Measurements from ENCODE around the gene IREB2. TPM values are rescaled to one million over a fixed set of nuclear protein-coding genes. Genes with fewer than 3 reads are reported as not detected.
"Not testable (repeated sequence)": the region's sequence is repeated elsewhere in the genome, so short reads cannot be mapped to it uniquely, and the experiment has no call there.

Gene IREB2
- total RNA-seq, 2 donors from 2014 or later = 16.5 to 35.6 TPM

DNA sequence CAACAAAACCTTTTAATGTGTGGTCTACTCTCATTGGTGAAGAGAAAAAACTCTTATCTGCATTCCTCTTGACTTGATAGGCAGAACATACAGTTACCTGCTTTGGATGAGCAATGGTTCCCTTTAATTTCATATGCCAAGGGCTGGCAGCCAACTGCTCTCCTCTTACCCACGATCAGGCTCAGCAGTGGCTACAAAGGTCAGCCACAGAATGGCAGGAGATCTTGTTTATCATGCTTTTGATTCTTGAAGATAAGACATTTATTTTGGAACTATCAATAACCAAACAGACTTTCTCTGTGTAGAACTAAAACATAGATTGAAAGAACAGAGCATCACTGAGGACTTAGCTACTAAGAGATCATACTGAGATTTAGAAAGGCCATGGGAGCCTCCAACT lies 6.1 kb upstream of the IREB2 start:
- peaks cover under 1 to 2% of the 10 kb centered on the region in 2 donors for H3K4me1 ChIP-seq (ENCODE audit: control insufficient read depth in 1 of 2, low read depth in 2 of 2)
- no peak overlapping the region for H3K27ac ChIP-seq
- DNase-seq (ENCODE audit: low spot score) = no peak
- H3K27me3 ChIP-seq (replicated peaks; ENCODE audit: insufficient read depth) = no peaks in the 10 kb centered on the region
- H3K9me3 ChIP-seq = no peaks in the 10 kb centered on the region
- H3K4me3 ChIP-seq = no peak overlapping the region
- no peak for ATAC-seq (ENCODE audit: insufficient number of reproducible peaks, low FRiP score, low read depth)
- no peaks in the 10 kb centered on the region for H3K36me3 ChIP-seq
- TF ChIP-seq CTCF (IDR thresholded peaks at IDR 0.05) = no peak

DNA sequence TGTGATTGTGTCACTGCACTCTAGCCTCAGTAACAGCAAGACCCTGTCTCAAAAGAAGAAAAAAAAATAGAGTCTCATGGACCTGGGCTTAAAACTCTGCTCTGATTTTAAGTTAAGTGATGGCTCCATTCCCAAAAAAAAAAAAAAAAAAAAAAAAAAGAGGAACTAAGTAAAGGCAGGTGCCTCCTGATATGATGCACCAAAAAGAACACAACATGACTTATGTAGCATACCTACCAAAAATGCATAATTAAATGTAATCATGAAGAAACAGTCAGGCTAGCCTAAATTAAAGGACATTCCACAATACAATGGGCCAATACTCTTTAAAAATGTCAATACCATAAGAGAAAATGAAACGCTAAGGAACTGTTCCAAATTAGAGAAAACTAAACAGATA lies 5.4 kb upstream of the IREB2 start:
- no peak for TF ChIP-seq CTCF (IDR thresholded peaks at IDR 0.05)

DNA sequence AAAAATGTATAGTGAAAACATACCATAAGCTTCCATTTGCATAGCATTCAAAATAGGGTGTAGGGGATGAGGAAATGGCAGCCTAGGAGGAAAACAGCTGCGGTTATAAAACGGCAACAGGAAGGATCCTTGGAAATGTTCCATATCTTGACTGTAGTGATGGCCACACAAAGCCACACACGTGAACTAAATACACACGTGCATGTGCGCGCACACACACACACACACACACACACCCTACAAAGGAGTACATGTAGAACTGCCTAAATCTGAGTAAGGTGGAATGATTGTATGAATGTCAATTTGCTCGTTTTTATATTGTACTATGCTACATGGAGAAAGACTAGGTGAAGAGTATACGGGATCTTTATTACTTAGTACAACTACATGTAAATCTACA lies 3.9 kb upstream of the IREB2 start:
- Histone ChIP-seq H3K27ac (no peak overlapping the region), H3K9me3 (no peaks in the 10 kb centered on the region), H3K4me3 (no peak overlapping the region), H3K4me1 (ENCODE audit: control insufficient read depth in 1 of 2, low read depth in 2 of 2) (peaks cover 7 to 11% of the 10 kb centered on the region in 2 donors), H3K27me3 (replicated peaks; ENCODE audit: insufficient read depth) (no peaks in the 10 kb centered on the region), H3K36me3 (no peaks in the 10 kb centered on the region)
- no peak for DNase-seq (ENCODE audit: low spot score)
- no peak for TF ChIP-seq CTCF (IDR thresholded peaks at IDR 0.05)
- ATAC-seq (ENCODE audit: insufficient number of reproducible peaks, low FRiP score, low read depth) = no peak

More for the DNA sequence above, 5.4 kb upstream of the IREB2 start:
- Histone ChIP-seq H3K36me3 (no peaks in the 10 kb centered on the region), H3K4me1 (ENCODE audit: control insufficient read depth in 1 of 2, low read depth in 2 of 2) (peaks cover 4 to 7% of the 10 kb centered on the region in 2 donors), H3K9me3 (no peaks in the 10 kb centered on the region), H3K27ac (no peak overlapping the region), H3K27me3 (replicated peaks; ENCODE audit: insufficient read depth) (no peaks in the 10 kb centered on the region), H3K4me3 (no peak overlapping the region)
- ATAC-seq (ENCODE audit: insufficient number of reproducible peaks, low FRiP score, low read depth) (no peak), DNase-seq (ENCODE audit: low spot score) (no peak)

DNA sequence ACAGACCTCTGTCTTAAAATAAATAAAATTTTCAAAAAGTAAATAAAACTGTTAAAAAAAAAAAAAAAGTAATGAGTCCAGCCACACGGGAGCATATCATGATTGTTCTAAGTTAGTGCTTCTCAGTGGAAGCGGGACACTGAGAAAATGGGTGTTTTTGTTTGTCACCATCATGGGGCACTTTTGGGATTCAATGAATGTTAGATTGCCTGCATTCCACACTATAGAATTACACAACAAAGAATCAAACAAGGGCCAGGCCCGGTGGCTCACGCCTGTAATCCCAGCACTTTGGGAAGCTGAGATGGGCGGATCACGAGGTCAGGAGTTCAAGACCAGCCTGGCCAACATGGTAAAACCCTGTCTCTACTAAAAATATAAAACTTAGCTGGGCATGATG lies 3.3 kb upstream of the IREB2 start:
- not testable (repeated sequence) for H3K4me3 ChIP-seq; DNase-seq (ENCODE audit: low spot score); H3K27me3 ChIP-seq (replicated peaks; ENCODE audit: insufficient read depth); H3K9me3 ChIP-seq; H3K27ac ChIP-seq; H3K36me3 ChIP-seq; ATAC-seq (ENCODE audit: insufficient number of reproducible peaks, low FRiP score, low read depth)
- H3K4me1 ChIP-seq (ENCODE audit: control insufficient read depth in 1 of 2, low read depth in 2 of 2) = peaks cover 13 to 16% of the 10 kb centered on the region in 2 donors

- Histone ChIP-seq H3K36me3 (no peaks in the 10 kb centered on the region), H3K4me3 (peak overlapping the region; percentile 93), H3K4me1 (ENCODE audit: control insufficient read depth in 1 of 2, low read depth in 2 of 2) (peaks cover 15 to 39% of the 10 kb centered on the region in 2 donors), H3K27me3 (replicated peaks; ENCODE audit: insufficient read depth) (no peaks in the 10 kb centered on the region), H3K9me3 (no peaks in the 10 kb centered on the region), H3K27ac (peak overlapping the region; percentile 54 to 62)
- no peak for TF ChIP-seq CTCF (IDR thresholded peaks at IDR 0.05)
- no peak for DNase-seq (ENCODE audit: low spot score)
- peak; percentile 6 for ATAC-seq (ENCODE audit: insufficient number of reproducible peaks, low FRiP score, low read depth)
Measured at GRCh38 chr15:78437107-78437761, 782 bp upstream of the IREB2 start.

Measured in thoracic aorta (tissue), 2 donors.